Epithelial cell of proximal tubule (primary cell): ENCODE data around the gene CNTNAP1. TPM values are rescaled to one million over a fixed set of nuclear protein-coding genes. Genes with fewer than 3 reads are reported as not detected.

ENCODE experiments used
- DNase-seq: peaks from one replicate; pipeline ENCODE4 v3.0.0-alpha.2; 2011; ENCODE audit warnings: low read depth
- H3K4me3 ChIP-seq: 2 replicates; pipeline ENCODE4 v1.5.1; 2011; ENCODE audit warnings: low read depth, mild to moderate bottlenecking, low read length
- CTCF ChIP-seq: conservative IDR thresholded peaks from 2 replicates; pipeline ENCODE4 v1.5.1; 2012; ENCODE audit warnings: low read depth, mild to moderate bottlenecking, low read length
- total RNA-seq: library from RNA; depleted of rRNA; stranded (reverse); fragments of >200 nt; gene quantifications from 2 replicates; pipeline ENCODE4 v1.2.3, GENCODE V29; 2015

The CNTNAP1 gene
- total RNA-seq, 1 donor from 2014 or later: 11.8 TPM

GRCh38 chr17:42677012-42677857 is 5.1 kb upstream of the CNTNAP1 start:
- DNase-seq: peak; percentile 89
- peak overlapping the region; percentile 96 for H3K4me3 ChIP-seq
- no peak for TF ChIP-seq CTCF

GRCh38 chr17:42677921-42678781 is 4.2 kb upstream of the CNTNAP1 start:
- peak overlapping the region; percentile 68 for H3K4me3 ChIP-seq
- no peak for TF ChIP-seq CTCF
- no peak for DNase-seq

- TF ChIP-seq CTCF: no peak
- H3K4me3 ChIP-seq: peak overlapping the region; percentile 68
- DNase-seq: no peak
Measured at GRCh38 chr17:42678951-42679491, 3.3 kb upstream of the CNTNAP1 start.

GRCh38 chr17:42679492-42680330 is 2.6 kb upstream of the CNTNAP1 start:
- DNase-seq: no peak
- peak overlapping the region; percentile 42 for H3K4me3 ChIP-seq
- TF ChIP-seq CTCF: peak; percentile 77

GRCh38 chr17:42680331-42680808 is 2.0 kb upstream of the CNTNAP1 start:
- no peak for TF ChIP-seq CTCF
- DNase-seq: no peak
- peak overlapping the region; percentile 42 for H3K4me3 ChIP-seq
